Inferior parietal cortex (tissue), 1 donor: ENCODE results near the gene TNS1.

Experiments used
- DNase-seq: peaks from one replicate; pipeline ENCODE4 v3.0.0-alpha.2; 2016; ENCODE audit errors: extremely low spot score

Gene TNS1

GRCh38 chr2:217833439-217833838, 169.4 kb downstream of the TNS1 start:
- no peak for DNase-seq

GRCh38 chr2:217832987-217833386, 169.8 kb downstream of the TNS1 start:
- DNase-seq: no peak

DNA sequence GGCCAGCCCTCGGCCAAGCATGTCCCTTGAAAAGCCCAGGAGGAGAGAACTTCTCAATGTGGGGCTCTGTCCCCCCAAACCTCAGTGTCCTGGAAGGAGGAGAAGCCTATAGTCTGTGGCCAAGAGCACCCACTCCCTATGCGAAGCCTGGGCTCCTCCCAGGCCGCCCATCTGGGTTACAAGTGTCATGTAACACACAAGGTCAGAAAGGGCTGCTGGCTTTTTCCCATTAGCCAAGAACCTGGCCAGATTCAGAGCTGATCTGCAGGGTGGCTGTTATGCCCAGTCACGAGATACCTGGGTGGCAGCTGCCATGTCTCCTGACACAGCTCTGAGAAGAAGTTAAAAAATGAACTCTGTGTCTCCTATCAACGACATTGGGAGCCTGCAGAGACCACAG, 170.7 kb downstream of the TNS1 start:
- no peak for DNase-seq

GRCh38 chr2:217831306-217831705, 171.5 kb downstream of the TNS1 start:
- no peak for DNase-seq

GRCh38 chr2:217830807-217831206, 172.0 kb downstream of the TNS1 start:
- no peak for DNase-seq

- DNase-seq: no peak
These were observed 172.7 kb downstream of the TNS1 start for GRCh38 chr2:217830061-217830460.

- no peak for DNase-seq
These were observed 173.4 kb downstream of the TNS1 start for GRCh38 chr2:217829420-217829819.

DNA sequence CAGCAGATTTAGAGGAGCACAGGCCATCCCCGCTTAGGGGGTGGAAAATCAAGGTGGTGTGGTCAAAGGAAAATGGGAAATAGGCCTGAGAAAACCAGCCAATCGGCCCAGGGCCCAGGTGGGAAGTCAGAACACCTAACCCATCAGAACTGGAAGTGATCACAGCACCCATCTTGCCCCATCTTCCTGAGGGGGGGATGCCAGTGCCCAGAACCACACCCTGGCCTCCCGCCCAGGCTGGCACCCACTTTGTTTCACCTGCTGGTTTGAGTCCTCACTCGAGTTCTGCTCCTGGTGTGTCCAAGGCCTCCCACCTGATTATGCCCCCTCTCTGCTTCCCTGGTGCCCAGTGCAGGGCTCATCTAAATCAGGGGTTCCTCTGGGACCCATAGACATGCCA, 174.5 kb downstream of the TNS1 start:
- DNase-seq: no peak

- DNase-seq: no peak
These were observed 175.2 kb downstream of the TNS1 start for GRCh38 chr2:217827430-217828201.

- DNase-seq: no peak
These were observed 175.8 kb downstream of the TNS1 start for GRCh38 chr2:217826991-217827390.

- no peak for DNase-seq
These were observed 176.3 kb downstream of the TNS1 start for GRCh38 chr2:217826520-217826919.

- DNase-seq: no peak
These were observed 177.1 kb downstream of the TNS1 start for GRCh38 chr2:217825469-217826235.

DNA sequence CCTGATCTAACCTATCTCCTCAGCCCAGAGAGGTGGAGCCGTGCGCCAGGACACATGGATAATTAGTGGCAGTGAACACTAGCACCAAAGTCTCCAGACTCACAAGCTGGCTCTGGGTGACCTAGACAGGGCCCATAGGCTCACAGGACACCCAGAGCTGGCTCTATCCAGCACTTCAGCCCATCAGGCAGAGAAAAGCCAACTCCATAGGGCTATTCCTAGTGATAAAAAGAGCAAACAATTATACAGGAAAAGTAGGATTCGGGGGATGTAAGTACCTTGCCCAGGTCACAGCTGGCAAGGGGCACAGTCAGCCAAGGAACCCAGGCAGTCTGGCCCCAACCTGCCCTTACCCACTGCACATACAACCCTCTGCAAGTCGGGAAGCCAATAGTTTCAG, 178.6 kb downstream of the TNS1 start:
- no peak for DNase-seq

GRCh38 chr2:217823626-217824025, 179.2 kb downstream of the TNS1 start:
- no peak for DNase-seq

DNA sequence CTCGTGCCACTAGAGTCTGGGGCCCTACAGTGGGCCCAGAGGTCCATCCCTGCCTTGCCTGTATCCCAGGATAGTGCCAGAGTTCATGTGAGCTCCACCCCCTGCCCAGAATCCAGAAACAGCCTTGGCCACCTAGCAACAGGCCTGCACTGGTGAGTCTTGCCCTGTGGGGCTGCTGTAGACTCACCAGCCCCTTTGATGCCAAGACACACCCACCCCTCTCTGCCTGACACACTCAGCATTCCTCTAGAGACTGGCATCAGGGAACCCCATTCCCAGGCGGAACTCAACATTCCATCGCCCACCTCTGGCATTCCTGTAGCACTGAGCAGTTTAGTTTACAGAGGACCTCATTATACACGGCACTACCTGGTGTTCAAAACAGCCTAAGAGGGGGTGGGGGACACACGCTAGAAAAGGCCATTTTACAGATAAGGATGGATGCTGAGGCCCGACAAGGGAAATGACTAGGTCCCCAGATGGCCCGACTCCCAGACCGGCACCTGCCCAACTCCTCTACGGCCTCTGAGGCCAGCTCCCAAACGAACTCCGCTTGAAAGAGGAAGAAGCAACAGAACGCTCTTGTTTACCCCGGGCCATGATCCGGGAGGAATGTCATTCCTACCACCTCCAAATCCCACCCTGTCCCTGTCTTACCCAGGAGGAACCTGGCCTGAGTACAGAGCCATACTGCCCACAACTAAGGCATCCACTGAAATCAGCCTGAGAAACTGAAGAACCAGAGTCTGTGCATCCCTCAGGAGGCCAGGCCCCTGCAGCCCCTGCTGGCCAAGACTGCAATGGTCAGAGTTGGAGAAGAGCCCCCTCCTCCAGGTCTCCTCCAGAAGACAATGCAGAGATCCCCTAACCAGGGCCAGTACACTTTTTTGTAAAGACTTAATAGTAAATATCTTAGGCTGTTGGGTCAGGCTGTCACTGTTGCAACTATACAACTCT, 180.2 kb downstream of the TNS1 start:
- no peak for DNase-seq

DNA sequence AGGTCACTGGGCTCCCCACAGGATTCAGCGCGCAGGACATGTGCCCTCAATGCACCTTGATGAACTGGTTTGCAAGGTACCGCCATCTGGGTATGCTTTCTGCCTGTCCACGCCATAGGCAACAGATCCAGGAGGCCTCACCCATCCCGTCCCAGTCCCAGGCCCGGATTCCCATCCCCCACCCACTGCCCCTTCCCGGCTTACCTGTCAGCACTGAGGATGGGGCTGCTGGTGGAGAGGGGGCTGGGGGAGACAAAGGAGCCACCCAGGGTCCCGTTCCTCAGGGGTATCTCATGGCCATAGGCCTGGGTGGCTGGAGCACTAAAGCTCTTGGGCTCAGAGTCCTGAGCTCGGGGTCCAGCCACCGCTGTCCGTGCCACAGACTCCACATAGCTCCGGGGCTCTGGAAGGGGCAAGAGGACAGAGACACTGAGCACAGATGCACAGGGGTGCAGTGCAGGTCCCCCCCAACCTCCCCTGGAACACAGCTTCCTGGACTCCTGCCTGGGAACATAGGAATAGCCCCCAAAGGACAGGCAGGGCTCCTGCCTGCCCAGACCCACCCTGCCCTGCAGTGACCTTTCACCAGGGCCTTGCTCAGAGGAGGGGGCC, 181.2 kb downstream of the TNS1 start:
- no peak for DNase-seq

- no peak for DNase-seq
These were observed 181.9 kb downstream of the TNS1 start for GRCh38 chr2:217820904-217821303.

- no peak for DNase-seq
These were observed 182.5 kb downstream of the TNS1 start for GRCh38 chr2:217820091-217820819.

GRCh38 chr2:217818293-217818850, 184.4 kb downstream of the TNS1 start:
- DNase-seq: no peak

- no peak for DNase-seq
These were observed 185.1 kb downstream of the TNS1 start for GRCh38 chr2:217817466-217818292.
